IMR-90 (cell line): ENCODE results near the gene NCBP2L. TPM values are rescaled to one million over a fixed set of nuclear protein-coding genes. Genes with fewer than 3 reads are reported as not detected.

Source experiments
- ATAC-seq: fragments of 200-7000 bp; cut with Tn5 transposase; 2 replicates; pipeline ENCODE4 v1.9.1; 2020; ENCODE audit warnings: low read depth, mild to moderate bottlenecking, moderate library complexity
- BruUV-seq: library from RNA; stranded (reverse); fragments of 400-500 nt; replicated peaks from 2 replicates; lab custom pipeline; 2021; lab: Mats Ljungman, UMichigan
- CTCF ChIA-PET: fragments of 300-600 bp; formaldehyde crosslinking; extraction: SDS; loops from one replicate; lab custom pipeline; 2021; ENCODE audit warnings: antibody characterized with exemption; lab: Yijun Ruan, JAX
- POLR2A ChIA-PET: fragments of 300-600 bp; sonication (Branson Sonifier 250); formaldehyde crosslinking; loops from one replicate; lab custom pipeline; 2022; ENCODE audit warnings: antibody characterized with exemption; ENCODE audit not compliant: unreplicated experiment; lab: Charles Lee
- DNase-seq: peaks from one replicate; pipeline ENCODE4 v3.0.0; 2013
- H2AFZ ChIP-seq: replicated peaks from 2 replicates; pipeline ENCODE3; 2013; ENCODE audit warnings: low read length, mild to moderate bottlenecking; ENCODE audit not compliant: poor library complexity
- H2AK5ac ChIP-seq: 2 replicates; pipeline ENCODE4 v1.6.1; 2013; ENCODE audit warnings: low read depth, low read length, inconsistent platforms
- H2AK9ac ChIP-seq: replicated peaks from 2 replicates; pipeline ENCODE3; 2013; ENCODE audit warnings: mild to moderate bottlenecking, low read depth, low read length, moderate library complexity; ENCODE audit not compliant: poor library complexity
- H2BK120ac ChIP-seq: 2 replicates; pipeline ENCODE4 v1.6.1; 2013; ENCODE audit warnings: low read depth, low read length, inconsistent platforms
- H2BK15ac ChIP-seq: 3 replicates; pipeline ENCODE4 v1.6.1; 2013; ENCODE audit warnings: low read depth, low read length, inconsistent platforms
- H2BK20ac ChIP-seq: 2 replicates; pipeline ENCODE4 v1.6.1; 2013; ENCODE audit warnings: low read depth, mild to moderate bottlenecking, inconsistent platforms, low read length, moderate library complexity
- H2BK5ac ChIP-seq: 2 replicates; pipeline ENCODE4 v1.6.1; 2013; ENCODE audit warnings: mild to moderate bottlenecking, low read depth, low read length, inconsistent platforms; ENCODE audit not compliant: poor library complexity, severe bottlenecking
- H3K14ac ChIP-seq: replicated peaks from 2 replicates; pipeline ENCODE4 v1.6.1; 2013; ENCODE audit warnings: low read depth, low read length, inconsistent platforms
- H3K18ac ChIP-seq: 2 replicates; pipeline ENCODE4 v1.6.1; 2013; ENCODE audit warnings: low read depth, low read length, control low read depth
- H3K23ac ChIP-seq: 2 replicates; pipeline ENCODE4 v1.6.1; 2013; ENCODE audit warnings: low read depth, low read length, inconsistent platforms
- H3K27ac ChIP-seq: 2 replicates; pipeline ENCODE4 v1.5.1; 2013; ENCODE audit warnings: mild to moderate bottlenecking, control low read depth, low read length; ENCODE audit not compliant: insufficient read depth
- H3K27me3 ChIP-seq: 2 replicates; pipeline ENCODE4 v1.6.1; 2013; ENCODE audit warnings: low read length; ENCODE audit not compliant: control insufficient read depth, insufficient read depth
- H3K36me3 ChIP-seq: 2 replicates; pipeline ENCODE4 v1.6.1; 2013; ENCODE audit warnings: low read length, mixed read lengths; ENCODE audit not compliant: control insufficient read depth, insufficient read depth
- H3K4ac ChIP-seq: 2 replicates; pipeline ENCODE4 v1.6.1; 2013; ENCODE audit warnings: low read depth, low read length, inconsistent platforms
- H3K4me1 ChIP-seq: 2 replicates; pipeline ENCODE4 v1.6.1; 2013; ENCODE audit warnings: low read length, mixed read lengths; ENCODE audit not compliant: control insufficient read depth, insufficient read depth
- H3K4me2 ChIP-seq: 2 replicates; pipeline ENCODE4 v1.6.1; 2013; ENCODE audit warnings: low read depth, mild to moderate bottlenecking, control low read depth, low read length, moderate library complexity
- H3K4me3 ChIP-seq: 2 replicates; pipeline ENCODE4 v1.5.1; 2013; ENCODE audit warnings: low read depth, mild to moderate bottlenecking, control low read depth, low read length, moderate library complexity; ENCODE audit not compliant: insufficient read depth
- H3K56ac ChIP-seq: 2 replicates; pipeline ENCODE4 v1.6.1; 2013; ENCODE audit warnings: low read length, inconsistent platforms; ENCODE audit not compliant: insufficient read depth; ENCODE audit errors: extremely low read depth
- H3K79me1 ChIP-seq, 2 experiments: 2 replicates each; pipeline ENCODE4 v1.6.1; 2013; ENCODE audit warnings: low read length in 2 of 2, inconsistent platforms in 1 of 2, low read depth in 1 of 2
- H3K9ac ChIP-seq: 2 replicates; pipeline ENCODE4 v1.6.1; 2013; ENCODE audit warnings: low read depth, low read length, control low read depth
- H3K9me1 ChIP-seq: 2 replicates; pipeline ENCODE4 v1.6.1; 2013; ENCODE audit warnings: low read length, inconsistent platforms; ENCODE audit not compliant: insufficient read depth
- H3K9me3 ChIP-seq: 2 replicates; pipeline ENCODE4 v1.6.1; 2013; ENCODE audit warnings: low read length; ENCODE audit not compliant: control insufficient read depth, insufficient read depth
- H4K20me1 ChIP-seq: 2 replicates; pipeline ENCODE4 v1.6.1; 2013; ENCODE audit warnings: low read length, inconsistent platforms; ENCODE audit not compliant: insufficient read depth
- H4K5ac ChIP-seq: 2 replicates; pipeline ENCODE4 v1.6.1; 2013; ENCODE audit warnings: mild to moderate bottlenecking, low read depth, low read length, control low read depth
- H4K8ac ChIP-seq, 2 experiments: 2 replicates each; pipeline ENCODE4 v1.6.1; 2013; ENCODE audit warnings: low read depth in 2 of 2, low read length in 2 of 2, control low read depth in 1 of 2, inconsistent platforms in 1 of 2
- H4K91ac ChIP-seq: 2 replicates; pipeline ENCODE4 v1.6.1; 2013; ENCODE audit warnings: low read depth, low read length, inconsistent platforms; ENCODE audit not compliant: insufficient read depth
- BHLHE40 ChIP-seq: fragments of 150-350 bp; IDR thresholded peaks from 2 replicates; pipeline ENCODE4 v1.6.1; 2016; ENCODE audit warnings: mild to moderate bottlenecking, low read depth, low read length
- CEBPB ChIP-seq: IDR thresholded peaks from 2 replicates; pipeline ENCODE4 v1.6.1; 2012; ENCODE audit warnings: low read depth, low read length, improper control_type of control experiment
- CHD1 ChIP-seq: IDR thresholded peaks from 2 replicates; pipeline ENCODE4 v1.6.1; 2012; ENCODE audit warnings: low read depth, low read length, improper control_type of control experiment
- CTCF ChIP-seq: conservative IDR thresholded peaks from 2 replicates; pipeline ENCODE4 v1.5.1; 2012; ENCODE audit warnings: mild to moderate bottlenecking, low read depth, low read length, improper control_type of control experiment
- ELK1 ChIP-seq: fragments of 150-350 bp; IDR thresholded peaks from 2 replicates; pipeline ENCODE4 v1.6.1; 2016; ENCODE audit warnings: low read depth, mild to moderate bottlenecking, low read length, moderate library complexity, borderline replicate concordance
- FOS ChIP-seq: fragments of 150-350 bp; IDR thresholded peaks from 2 replicates; pipeline ENCODE4 v1.6.1; 2016; ENCODE audit warnings: low read depth, low read length
- MAFK ChIP-seq: IDR thresholded peaks from 2 replicates; pipeline ENCODE4 v1.6.1; 2012; ENCODE audit warnings: low read depth, low read length, improper control_type of control experiment
- MAZ ChIP-seq: IDR thresholded peaks from 2 replicates; pipeline ENCODE4 v1.6.1; 2012; ENCODE audit warnings: low read depth, mild to moderate bottlenecking, low read length, improper control_type of control experiment, moderate library complexity, borderline replicate concordance
- MXI1 ChIP-seq: IDR thresholded peaks from 2 replicates; pipeline ENCODE4 v1.6.1; 2012; ENCODE audit warnings: low read depth, mild to moderate bottlenecking, low read length, moderate library complexity, borderline replicate concordance
- NFE2L2 ChIP-seq: fragments of 150-350 bp; IDR thresholded peaks from 2 replicates; pipeline ENCODE4 v1.6.1; 2016; ENCODE audit warnings: low read depth, mild to moderate bottlenecking, low read length
- POLR2A ChIP-seq: IDR thresholded peaks from 2 replicates; pipeline ENCODE4 v1.6.1; 2012; ENCODE audit warnings: mild to moderate bottlenecking, low read depth, low read length
- RAD21 ChIP-seq: IDR thresholded peaks from 2 replicates; pipeline ENCODE4 v1.6.1; 2012; ENCODE audit warnings: low read length, improper control_type of control experiment
- RCOR1 ChIP-seq: IDR thresholded peaks from 2 replicates; pipeline ENCODE4 v1.6.1; 2012; ENCODE audit warnings: mild to moderate bottlenecking, low read length, improper control_type of control experiment; ENCODE audit not compliant: insufficient replicate concordance
- RFX5 ChIP-seq: IDR thresholded peaks from 2 replicates; pipeline ENCODE4 v1.8.0; 2012; ENCODE audit warnings: low read depth, mild to moderate bottlenecking, low read length, moderate library complexity
- SMC3 ChIP-seq: fragments of 150-350 bp; IDR thresholded peaks from 2 replicates; pipeline ENCODE4 v1.6.1; 2016; ENCODE audit warnings: low read depth, mild to moderate bottlenecking, antibody characterized with exemption, low read length, moderate library complexity
- USF2 ChIP-seq: fragments of 150-350 bp; IDR thresholded peaks from 2 replicates; pipeline ENCODE4 v1.6.1; 2017; ENCODE audit warnings: mild to moderate bottlenecking, antibody characterized with exemption, low read length, low read depth
- WGBS, 2 experiments: methylation state at CpG; one replicate each; pipeline versions ENCODE4 v1.1.5 to v1.1.7; 2013; ENCODE audit warnings: missing lambda C conversion rate in 2 of 2; ENCODE audit not compliant: insufficient read length in 1 of 2; ENCODE audit errors: extremely low coverage in 2 of 2; 5-methylcytosine and 5-hydroxymethylcytosine counted together
- dilution Hi-C: fragments of 300-500 bp; cut with HindIII; formaldehyde crosslinking; loops from one replicate; pipeline ENCODE4 v1.14.3; 2018; ENCODE audit warnings: low sequenced_read_pairs; ENCODE audit not compliant: unreplicated experiment
- in situ Hi-C: fragments of 300-500 bp; cut with MboI; formaldehyde crosslinking; loops from 3 replicates; pipeline ENCODE4 v1.14.3; 2019; ENCODE audit warnings: low sequenced_read_pairs, inconsistent platforms, mixed read lengths
- intact Hi-C: fragments of 100-400 bp; cut with micrococcal nuclease; formaldehyde crosslinking; loops from 2 replicates; pipeline ENCODE4 v1.10.0; 2022
- polyA plus RNA-seq, 3 experiments: library from polyadenylated mRNA; depleted of rRNA; stranded (reverse); fragments of >200 nt; gene quantifications; 2 replicates each; pipeline ENCODE4 v1.2.3, GENCODE V29; 2012; ENCODE audit warnings: low replicate concordance in 1 of 3
- total RNA-seq: library from RNA; depleted of rRNA; stranded (reverse); fragments of >200 nt; gene quantifications from 2 replicates; pipeline ENCODE4 v1.2.3, GENCODE V29; 2012

NCBP2L gene
- total and polyA plus RNA-seq, 2 of the 4 experiments (the other 2 are of a cell fraction): not detected

GRCh38 chrX:107752714-107753113 lies 24.8 kb upstream of the NCBP2L start:
- ChIA-PET POLR2A (no interaction called here), CTCF (no interaction called here)
- Histone ChIP-seq H3K14ac (no peak overlapping the region), H3K36me3 (no peaks in the 10 kb centered on the region), H2AK9ac (no peak overlapping the region), H3K9me1 (no peaks in the 10 kb centered on the region; the same call in 1 of the 2 replicates), H4K8ac (no peak overlapping the region), H3K4me2 (no peak overlapping the region), H3K27me3 (peaks cover 65% of the 10 kb centered on the region), H2AK5ac (no peak overlapping the region), H3K9me3 (no peaks in the 10 kb centered on the region), H2BK120ac (no peak overlapping the region), H4K5ac (no peak overlapping the region), H4K91ac (no peak overlapping the region), H3K4ac (no peak overlapping the region), H3K56ac (no peak overlapping the region), H3K79me1 (no peaks in the 10 kb centered on the region), H3K18ac (no peak overlapping the region), H2BK15ac (no peak overlapping the region), H2BK5ac (no peak overlapping the region), H3K4me1 (no peaks in the 10 kb centered on the region), H2AFZ (no peak overlapping the region), H4K20me1 (no peaks in the 10 kb centered on the region; the same call in 1 of the 2 replicates), H3K4me3 (no peak overlapping the region), H2BK20ac (no peak overlapping the region), H3K9ac (no peak overlapping the region), H3K27ac (no peak overlapping the region), H3K23ac (no peak overlapping the region)
- ATAC-seq: no peak
- no peak for TF ChIP-seq RFX5
- TF ChIP-seq CEBPB: no peak
- TF ChIP-seq RCOR1: no peak
- TF ChIP-seq ELK1: no peak
- no peak for TF ChIP-seq USF2
- TF ChIP-seq FOS: no peak
- no peak for TF ChIP-seq SMC3
- no peak for TF ChIP-seq MXI1
- TF ChIP-seq POLR2A: no peak
- TF ChIP-seq RAD21: no peak
- TF ChIP-seq MAZ: no peak
- no peak for TF ChIP-seq BHLHE40
- no peak for TF ChIP-seq CTCF
- no peak for TF ChIP-seq CHD1
- TF ChIP-seq MAFK: no peak
- no peak for TF ChIP-seq NFE2L2
- WGBS, 2 experiments: 60% methylated on average over 1 of the region's 3 CpGs; no CpG with 5 or more reads in 1 of the 2 experiments
- BruUV-seq: no TSS peak
- no peak for DNase-seq
- intact Hi-C loops: no loop called here
- dilution Hi-C loops: no loop called here
- in situ Hi-C loops: no loop called here
